SK-N-SH (cell line): ENCODE results near the gene SLC13A2.

Experiments
- EP300 ChIP-seq, 2 experiments: IDR thresholded peaks; 2 replicates each; pipeline versions ENCODE4 v1.4.0 to v1.6.1; 2012; ENCODE audit warnings: borderline replicate concordance in 1 of 2, low read depth in 1 of 2, low read length in 1 of 2
- EZH2phosphoT487 ChIP-seq: fragments of 200-600 bp; sonication (generic); IDR thresholded peaks from 2 replicates; pipeline ENCODE4 v1.6.1; 2017; ENCODE audit warnings: low read depth, mixed run types, mild to moderate bottlenecking, antibody characterized with exemption, moderate library complexity, borderline replicate concordance
- JUND ChIP-seq: IDR thresholded peaks from 2 replicates; pipeline ENCODE4 v1.4.0; 2012
- RAD21 ChIP-seq: IDR thresholded peaks from 2 replicates; pipeline ENCODE4 v1.6.1; 2012; ENCODE audit warnings: mild to moderate bottlenecking, low read length
- SMC3 ChIP-seq: IDR thresholded peaks from 2 replicates; pipeline ENCODE4 v1.6.1; 2012; ENCODE audit warnings: low read depth, low read length, improper control_type of control experiment
- TEAD4 ChIP-seq: IDR thresholded peaks from 2 replicates; pipeline ENCODE4 v1.4.0; 2012; ENCODE audit warnings: mild to moderate bottlenecking, borderline replicate concordance; ENCODE audit not compliant: insufficient read depth
- USF1 ChIP-seq: IDR thresholded peaks from 2 replicates; pipeline ENCODE4 v1.4.0; 2012; ENCODE audit warnings: low read depth, borderline replicate concordance

- TF ChIP-seq JUND (no peak), USF1 (no peak), EP300 (IDR thresholded peaks at IDR 0.05; ENCODE audit: borderline replicate concordance in 1 of 2, low read depth in 1 of 2, low read length in 1 of 2) (no peak), EZH2phosphoT487 (no peak), RAD21 (no peak), SMC3 (no peak), TEAD4 (no peak)
These were observed 71.7 kb downstream of the SLC13A2 start for GRCh38 chr17:28545141-28545503.
